Measurements from ENCODE around the gene RFX8.

GRCh38 chr2:101435001-101435862 lies 39.7 kb downstream of the RFX8 start:
- no peak for TF ChIP-seq CTCF (IDR thresholded peaks at IDR 0.05; ENCODE audit: insufficient read depth, low read length, poor library complexity, severe bottlenecking)
- no peak for TF ChIP-seq EZH2phosphoT487 (conservative IDR thresholded peaks at IDR 0.05; ENCODE audit: low read length)

All from SU-DHL-6 (cell line).